ENCODE measurements around the gene FXYD3.

- TF ChIP-seq, protein P1, sequence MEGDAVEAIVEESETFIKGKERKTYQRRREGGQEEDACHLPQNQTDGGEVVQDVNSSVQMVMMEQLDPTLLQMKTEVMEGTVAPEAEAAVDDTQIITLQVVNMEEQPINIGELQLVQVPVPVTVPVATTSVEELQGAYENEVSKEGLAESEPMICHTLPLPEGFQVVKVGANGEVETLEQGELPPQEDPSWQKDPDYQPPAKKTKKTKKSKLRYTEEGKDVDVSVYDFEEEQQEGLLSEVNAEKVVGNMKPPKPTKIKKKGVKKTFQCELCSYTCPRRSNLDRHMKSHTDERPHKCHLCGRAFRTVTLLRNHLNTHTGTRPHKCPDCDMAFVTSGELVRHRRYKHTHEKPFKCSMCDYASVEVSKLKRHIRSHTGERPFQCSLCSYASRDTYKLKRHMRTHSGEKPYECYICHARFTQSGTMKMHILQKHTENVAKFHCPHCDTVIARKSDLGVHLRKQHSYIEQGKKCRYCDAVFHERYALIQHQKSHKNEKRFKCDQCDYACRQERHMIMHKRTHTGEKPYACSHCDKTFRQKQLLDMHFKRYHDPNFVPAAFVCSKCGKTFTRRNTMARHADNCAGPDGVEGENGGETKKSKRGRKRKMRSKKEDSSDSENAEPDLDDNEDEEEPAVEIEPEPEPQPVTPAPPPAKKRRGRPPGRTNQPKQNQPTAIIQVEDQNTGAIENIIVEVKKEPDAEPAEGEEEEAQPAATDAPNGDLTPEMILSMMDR (optimal IDR thresholded peaks at IDR 0.05 in 1 of 3, IDR thresholded peaks at IDR 0.05 in 1 of 3, conservative IDR thresholded peaks at IDR 0.05 in 1 of 3; ENCODE audit: extremely low read depth in 1 of 3, insufficient read depth in 2 of 3, low read length in 3 of 3): no peak
- no peak for TF ChIP-seq EZH2 (IDR thresholded peaks at IDR 0.05; ENCODE audit: low read length)
Observed at GRCh38 chr19:35105411-35106290, 10.0 kb upstream of the FXYD3 start.

Data from keratinocyte (primary cell).